Esophagus squamous epithelium (tissue), 5 donors: ENCODE data around the gene NPY5R. TPM values are rescaled to one million over a fixed set of nuclear protein-coding genes. Genes with fewer than 3 reads are reported as not detected.

Experiments used
- DNase-seq: peaks from one replicate; lab custom pipeline; 2025; lab: John Stamatoyannopoulos, UW
- H3K27ac ChIP-seq, 4 donors: fragments of 200-600 bp; sonication (generic); one replicate each; pipeline ENCODE4 v1.5.1; 2016 to 2019; ENCODE audit warnings: mild to moderate bottlenecking in 1 of 4
- H3K27me3 ChIP-seq, 4 donors: fragments of 200-600 bp; sonication (generic); 1 replicate in 3 of 4; 2 replicates in 1 of 4; pipeline versions ENCODE4 v1.5.1 to v1.6.0; 2017 to 2021; ENCODE audit warnings: antibody characterized with exemption in 1 of 4
- H3K36me3 ChIP-seq, 3 donors: fragments of 200-600 bp; sonication (generic); one replicate each; pipeline ENCODE4 v1.5.1; 2016 to 2019
- H3K4me1 ChIP-seq, 3 donors: fragments of 200-600 bp; sonication (generic); one replicate each; pipeline ENCODE4 v1.5.1; 2017 to 2019
- H3K4me3 ChIP-seq, 4 donors: fragments of 200-600 bp; sonication (generic); 1 replicate in 3 of 4; 2 replicates in 1 of 4; pipeline ENCODE4 v1.5.1; 2016 to 2019; ENCODE audit warnings: mild to moderate bottlenecking in 2 of 4, moderate library complexity in 1 of 4
- H3K9me3 ChIP-seq, 3 donors: fragments of 200-600 bp; sonication (generic); one replicate each; pipeline ENCODE4 v1.5.1; 2016 to 2019
- CTCF ChIP-seq, 6 experiments: fragments of 450-650 bp in 4 of 6; fragments of 200-600 bp in 2 of 6; sonication (generic) in 2 of 6; IDR thresholded peaks; one replicate each; pipeline ENCODE4 v1.5.1; 2016 to 2019; ENCODE audit warnings: antibody characterized with exemption in 6 of 6, mild to moderate bottlenecking in 4 of 6, moderate library complexity in 4 of 6
- POLR2A ChIP-seq, 4 donors: fragments of 450-650 bp; IDR thresholded peaks; one replicate each; pipeline ENCODE4 v1.6.1; 2017; ENCODE audit warnings: antibody characterized with exemption in 4 of 4, mild to moderate bottlenecking in 4 of 4, moderate library complexity in 3 of 4
- WGBS, 2 donors: methylation state at CpG; one replicate each; pipeline ENCODE4 v1.1.5; 2018; 5-methylcytosine and 5-hydroxymethylcytosine counted together
- intact Hi-C: fragments of 100-400 bp; cut with DNase I; formaldehyde crosslinking; loops from one replicate; pipeline ENCODE4 v1.15.0; 2022
- total RNA-seq, 4 donors: library from RNA; depleted of rRNA; stranded (reverse); fragments of >200 nt; gene quantifications; one replicate each; pipeline ENCODE4 v1.1.0, GENCODE V29; 2016
- donor health status: DM: yes; HTN: yes; CAD: no.

NPY5R gene
- total RNA-seq, 4 donors from 2014 or later, result under 0.01 to 0.44 TPM; not detected in 2

DNA sequence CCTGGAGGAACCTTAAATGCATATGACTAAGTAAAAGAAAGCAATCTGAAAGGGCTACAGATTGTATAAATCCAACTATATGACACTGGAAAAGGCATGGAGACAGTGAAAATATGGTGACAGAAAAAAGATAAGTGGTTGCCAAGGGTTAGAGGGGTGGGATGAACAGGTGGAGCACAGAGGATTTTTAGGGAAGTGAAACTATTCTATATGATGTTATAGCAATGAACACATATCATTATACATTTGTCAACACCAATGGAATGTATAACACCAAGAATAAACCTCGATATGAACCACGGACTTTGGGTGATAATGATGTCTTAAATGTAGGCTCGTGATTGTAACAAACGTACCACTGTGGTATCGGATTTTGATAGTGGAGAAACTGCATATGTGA lies 40.7 kb downstream of the NPY5R start:
- no peaks in the 10 kb centered on the region for H3K27me3 ChIP-seq
- no peaks in the 10 kb centered on the region for H3K36me3 ChIP-seq
- DNase-seq, result no peak
- no peaks in the 10 kb centered on the region for H3K9me3 ChIP-seq
- intact Hi-C loops, result no loop called here
- TF ChIP-seq POLR2A (IDR thresholded peaks at IDR 0.05) (no peak), CTCF (IDR thresholded peaks at IDR 0.05) (no peak)
- no peak overlapping the region for H3K4me3 ChIP-seq
- H3K27ac ChIP-seq, result no peak overlapping the region
- no peaks in the 10 kb centered on the region for H3K4me1 ChIP-seq
- WGBS, 2 donors, result 74 to 89% methylated on average over 5 of the region's 5 CpGs

GRCh38 chr4:163384926-163385325 lies 41.2 kb downstream of the NPY5R start:
- DNase-seq, result no peak
- TF ChIP-seq CTCF (IDR thresholded peaks at IDR 0.05) (no peak), POLR2A (IDR thresholded peaks at IDR 0.05) (no peak)
- Histone ChIP-seq H3K4me3 (no peak overlapping the region), H3K27ac (no peak overlapping the region), H3K36me3 (no peaks in the 10 kb centered on the region), H3K9me3 (no peaks in the 10 kb centered on the region), H3K4me1 (no peaks in the 10 kb centered on the region), H3K27me3 (no peaks in the 10 kb centered on the region)
- intact Hi-C loops, result no loop called here

GRCh38 chr4:163385466-163385865 lies 41.8 kb downstream of the NPY5R start:
- TF ChIP-seq POLR2A (IDR thresholded peaks at IDR 0.05), result no peak
- DNase-seq, result no peak

DNA sequence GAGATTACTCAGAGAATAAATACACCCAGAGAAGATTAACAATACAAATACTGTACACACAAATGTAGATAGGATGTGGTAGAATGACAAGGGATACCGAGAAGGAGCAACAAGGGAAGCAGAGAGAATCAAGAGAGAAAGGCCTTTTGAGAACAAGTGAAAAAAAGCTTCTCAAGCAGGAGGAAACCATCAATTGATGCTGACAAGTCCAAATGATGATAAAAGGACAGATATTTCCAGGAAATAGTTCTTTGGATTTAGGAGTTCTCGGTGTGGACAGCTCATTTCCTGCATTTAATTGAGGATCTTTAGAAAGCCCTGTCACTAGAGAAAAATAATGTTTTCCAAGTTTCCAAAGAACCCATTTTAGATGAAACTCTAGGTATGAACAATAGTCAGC lies 48.1 kb downstream of the NPY5R start:
- Histone ChIP-seq H3K36me3 (no peaks in the 10 kb centered on the region), H3K27me3 (no peaks in the 10 kb centered on the region), H3K9me3 (no peaks in the 10 kb centered on the region), H3K4me1 (no peaks in the 10 kb centered on the region), H3K4me3 (no peak overlapping the region), H3K27ac (no peak overlapping the region)
- no peak for TF ChIP-seq CTCF (IDR thresholded peaks at IDR 0.05)
- no peak for TF ChIP-seq POLR2A (IDR thresholded peaks at IDR 0.05)
- intact Hi-C loops, result no loop called here
- whole genome bisulfite sequencing, 2 donors, result 30 to 46% methylated on average over 2 of the region's 2 CpGs
- no peak for DNase-seq

More at GRCh38 chr4:163385466-163385865, 41.8 kb downstream of the NPY5R start:
- intact Hi-C loops, result no loop called here
- Histone ChIP-seq H3K27me3 (no peaks in the 10 kb centered on the region), H3K4me3 (no peak overlapping the region), H3K9me3 (no peaks in the 10 kb centered on the region), H3K4me1 (no peaks in the 10 kb centered on the region), H3K36me3 (no peaks in the 10 kb centered on the region), H3K27ac (no peak overlapping the region)
- 55 to 69% methylated on average over 4 of the region's 4 CpGs for WGBS, 2 donors

DNA sequence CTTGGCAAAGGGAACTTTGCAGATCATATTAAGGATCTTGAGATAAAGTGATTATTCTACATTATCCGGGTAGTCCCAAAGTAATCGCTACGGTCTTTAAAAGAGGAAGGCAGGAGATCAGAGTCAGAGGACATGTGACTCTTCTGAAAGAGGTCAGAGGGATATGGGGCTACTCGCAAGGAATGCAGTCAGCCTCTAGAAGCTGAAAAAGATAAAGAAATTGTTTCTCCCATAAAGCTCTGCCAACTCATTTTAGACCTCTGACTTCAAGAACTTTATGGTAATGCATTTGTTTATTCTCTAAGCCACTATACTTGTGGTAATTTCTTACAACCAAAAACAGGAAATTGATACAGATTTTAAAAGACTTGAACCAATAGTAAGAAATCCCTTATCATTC lies 48.6 kb downstream of the NPY5R start:
- no peaks in the 10 kb centered on the region for H3K9me3 ChIP-seq
- no peaks in the 10 kb centered on the region for H3K4me1 ChIP-seq
- WGBS, 2 donors, result 68 to 69% methylated on average over 4 of the region's 4 CpGs
- DNase-seq, result no peak
- H3K4me3 ChIP-seq, result no peak overlapping the region
- intact Hi-C loops, result no loop called here
- no peaks in the 10 kb centered on the region for H3K36me3 ChIP-seq
- TF ChIP-seq POLR2A (IDR thresholded peaks at IDR 0.05), result no peak
- TF ChIP-seq CTCF (IDR thresholded peaks at IDR 0.05), result no peak
- H3K27ac ChIP-seq, result no peak overlapping the region
- H3K27me3 ChIP-seq, result no peaks in the 10 kb centered on the region

GRCh38 chr4:163393471-163393870 lies 49.8 kb downstream of the NPY5R start:
- no peaks in the 10 kb centered on the region for H3K9me3 ChIP-seq
- H3K27me3 ChIP-seq, result no peaks in the 10 kb centered on the region
- DNase-seq, result no peak
- no peaks in the 10 kb centered on the region for H3K36me3 ChIP-seq
- H3K27ac ChIP-seq, result no peak overlapping the region
- intact Hi-C loops, result no loop called here
- no peaks in the 10 kb centered on the region for H3K4me1 ChIP-seq
- TF ChIP-seq CTCF (IDR thresholded peaks at IDR 0.05) (no peak), POLR2A (IDR thresholded peaks at IDR 0.05) (no peak)
- no peak overlapping the region for H3K4me3 ChIP-seq
- WGBS, 2 donors, result 87 to 90% methylated on average over 6 of the region's 6 CpGs
